ENCODE measurements around the gene EDEM2.
"Not testable (repeated sequence)": the region's sequence is repeated elsewhere in the genome, so short reads cannot be mapped to it uniquely, and the experiment has no call there.

DNA sequence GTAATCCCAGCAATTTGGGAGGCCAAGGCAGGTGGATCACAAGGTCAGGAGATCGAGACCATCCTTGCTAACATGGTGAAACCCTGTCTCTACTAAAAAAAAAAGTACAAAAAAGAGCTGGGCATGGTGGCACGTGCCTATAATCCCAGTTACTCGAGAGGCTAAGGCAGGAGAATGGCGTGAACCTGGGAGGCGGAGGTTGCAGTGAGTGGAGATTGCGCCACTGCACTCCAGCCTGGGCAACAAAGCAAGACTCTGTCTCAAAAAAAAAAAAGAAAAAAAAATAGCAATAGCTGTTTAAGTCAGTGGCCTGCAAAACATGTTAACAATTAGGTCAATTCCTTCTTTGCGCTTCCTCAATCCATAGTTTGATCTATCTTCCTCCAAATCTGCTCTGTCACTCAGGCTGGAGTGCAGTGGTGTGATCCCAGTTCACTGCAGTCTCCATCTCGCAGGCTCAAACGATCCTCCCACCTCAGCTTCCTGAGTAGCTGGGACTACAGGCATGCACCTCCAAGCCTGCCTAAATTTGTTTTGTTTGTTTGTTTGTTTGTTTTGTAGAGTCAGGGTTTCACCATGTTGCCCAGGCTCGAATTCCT lies 39.7 kb upstream of the EDEM2 start:
- not testable (repeated sequence) for TF ChIP-seq CTCF, POLR2A, POLR2AphosphoS5, EP300 (IDR thresholded peaks at IDR 0.05)
